Measurements from ENCODE around the gene STRIT1.

STRIT1 gene

DNA sequence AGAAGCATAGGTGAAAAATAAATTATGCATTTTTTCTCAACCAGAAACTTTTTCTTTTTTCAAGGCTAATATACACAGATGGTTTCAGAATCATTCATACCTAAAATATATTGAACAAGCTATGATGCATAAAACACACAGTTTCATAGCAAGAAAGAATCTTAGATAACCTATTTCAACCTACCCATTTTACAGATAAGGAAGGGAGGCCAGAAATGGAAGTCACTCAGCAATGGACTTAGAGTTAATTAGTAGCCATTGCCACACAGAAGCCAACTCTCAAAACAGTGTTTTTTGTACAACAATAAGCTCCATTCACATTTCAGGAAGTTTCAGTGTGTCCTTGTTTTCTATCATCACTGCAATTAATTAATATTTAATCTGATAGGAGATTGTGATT, 27.5 kb upstream of the STRIT1 start:
- no peak for ATAC-seq

DNA sequence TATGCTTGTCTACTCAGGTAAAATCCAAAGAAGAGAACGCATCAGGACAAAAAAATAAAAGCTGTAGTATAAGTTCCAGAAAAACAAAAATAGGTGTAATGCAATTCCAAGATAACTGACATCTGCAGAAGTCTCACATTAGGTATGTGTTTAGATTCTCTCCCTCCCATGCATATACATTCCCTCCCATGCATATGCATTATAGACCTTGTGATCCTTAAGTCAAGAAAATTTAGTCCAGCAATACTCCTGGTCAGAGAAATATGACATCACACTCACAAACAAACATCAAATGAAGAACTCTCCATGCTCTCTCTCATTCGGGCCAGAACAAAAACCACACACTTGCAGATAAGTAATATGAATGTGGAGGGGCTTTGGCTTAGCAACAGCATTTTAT, 25.3 kb upstream of the STRIT1 start:
- no peak for TF ChIP-seq SNAI2 (CRISPR knock-in tag; IDR thresholded peaks at IDR 0.05)
- TF ChIP-seq ISL1 (CRISPR knock-in tag; IDR thresholded peaks at IDR 0.05): no peak
- no peak for TF ChIP-seq RARB (CRISPR knock-in tag; IDR thresholded peaks at IDR 0.05)
- TF ChIP-seq PPARA (CRISPR knock-in tag; IDR thresholded peaks at IDR 0.05; ENCODE audit: borderline replicate concordance): no peak
- TF ChIP-seq ZFP3 (CRISPR knock-in tag; IDR thresholded peaks at IDR 0.05): no peak
- no peak for ATAC-seq

More for the DNA sequence above, 27.5 kb upstream of the STRIT1 start:
- TF ChIP-seq ZFP30 (CRISPR knock-in tag; IDR thresholded peaks at IDR 0.05): no peak

DNA sequence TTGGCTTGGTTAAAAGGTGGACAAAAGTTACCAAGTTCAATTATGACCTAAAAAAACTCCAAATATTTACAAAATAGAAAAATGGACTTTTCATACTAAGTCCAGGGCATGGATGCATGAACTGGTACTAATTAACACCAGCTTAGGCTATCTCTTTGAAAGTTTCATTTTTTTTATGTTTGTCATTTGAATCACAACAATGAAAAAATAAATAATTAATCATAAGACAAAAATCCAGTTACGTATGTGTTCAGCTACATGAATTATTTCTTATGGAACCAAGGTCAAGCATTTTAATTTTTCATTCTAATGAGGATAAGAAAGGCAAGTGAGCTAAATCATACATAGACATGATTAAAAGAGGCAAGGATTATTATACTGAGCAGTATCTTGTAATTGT, 23.7 kb upstream of the STRIT1 start:
- TF ChIP-seq ARNTL (CRISPR knock-in tag; IDR thresholded peaks at IDR 0.05; ENCODE audit: borderline replicate concordance, low read depth): no peak
- TF ChIP-seq ZFP30 (CRISPR knock-in tag; IDR thresholded peaks at IDR 0.05): no peak
- no peak for TF ChIP-seq ZNF565 (CRISPR knock-in tag; conservative IDR thresholded peaks at IDR 0.05; ENCODE audit: low read depth)
- TF ChIP-seq, protein P1, sequence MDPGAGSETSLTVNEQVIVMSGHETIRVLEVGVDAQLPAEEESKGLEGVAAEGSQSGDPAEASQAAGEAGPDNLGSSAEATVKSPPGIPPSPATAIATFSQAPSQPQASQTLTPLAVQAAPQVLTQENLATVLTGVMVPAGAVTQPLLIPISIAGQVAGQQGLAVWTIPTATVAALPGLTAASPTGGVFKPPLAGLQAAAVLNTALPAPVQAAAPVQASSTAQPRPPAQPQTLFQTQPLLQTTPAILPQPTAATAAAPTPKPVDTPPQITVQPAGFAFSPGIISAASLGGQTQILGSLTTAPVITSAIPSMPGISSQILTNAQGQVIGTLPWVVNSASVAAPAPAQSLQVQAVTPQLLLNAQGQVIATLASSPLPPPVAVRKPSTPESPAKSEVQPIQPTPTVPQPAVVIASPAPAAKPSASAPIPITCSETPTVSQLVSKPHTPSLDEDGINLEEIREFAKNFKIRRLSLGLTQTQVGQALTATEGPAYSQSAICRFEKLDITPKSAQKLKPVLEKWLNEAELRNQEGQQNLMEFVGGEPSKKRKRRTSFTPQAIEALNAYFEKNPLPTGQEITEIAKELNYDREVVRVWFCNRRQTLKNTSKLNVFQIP (CRISPR knock-in tag; IDR thresholded peaks at IDR 0.05; ENCODE audit: borderline replicate concordance, low read depth): no peak
- TF ChIP-seq TOX (CRISPR knock-in tag; IDR thresholded peaks at IDR 0.05; ENCODE audit: borderline replicate concordance): no peak
- TF ChIP-seq TCF4 (CRISPR knock-in tag; IDR thresholded peaks at IDR 0.05; ENCODE audit: borderline replicate concordance): no peak
- TF ChIP-seq ZC3H10 (CRISPR knock-in tag; IDR thresholded peaks at IDR 0.05): no peak
- no peak for TF ChIP-seq BACH2 (CRISPR knock-in tag; IDR thresholded peaks at IDR 0.05; ENCODE audit: borderline replicate concordance)
- no peak for TF ChIP-seq ZNF8 (CRISPR knock-in tag; IDR thresholded peaks at IDR 0.05)
- no peak for ATAC-seq

DNA sequence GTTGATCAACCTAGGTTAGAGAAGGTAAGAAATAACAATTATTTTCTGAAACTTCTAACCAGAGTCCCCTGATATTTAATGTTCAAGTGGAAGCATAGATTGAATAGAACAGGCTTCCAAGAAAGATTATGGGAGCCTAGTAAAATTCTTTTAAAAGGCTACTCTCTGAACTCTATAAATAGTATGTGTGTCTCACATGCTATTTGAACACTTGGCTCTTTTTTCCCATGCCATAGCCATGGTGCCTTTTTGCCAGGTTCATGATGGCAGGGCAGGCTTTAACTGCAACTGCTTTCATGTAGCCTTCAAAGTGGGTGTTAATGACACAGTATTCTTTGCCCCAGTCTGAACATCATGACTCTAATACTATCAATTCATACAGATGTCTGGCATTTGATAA, 22.9 kb upstream of the STRIT1 start:
- ATAC-seq: no peak
- no peak for TF ChIP-seq ZFP3 (CRISPR knock-in tag; IDR thresholded peaks at IDR 0.05)
- TF ChIP-seq BACH2 (CRISPR knock-in tag; IDR thresholded peaks at IDR 0.05; ENCODE audit: borderline replicate concordance): no peak
- TF ChIP-seq, protein P2, sequence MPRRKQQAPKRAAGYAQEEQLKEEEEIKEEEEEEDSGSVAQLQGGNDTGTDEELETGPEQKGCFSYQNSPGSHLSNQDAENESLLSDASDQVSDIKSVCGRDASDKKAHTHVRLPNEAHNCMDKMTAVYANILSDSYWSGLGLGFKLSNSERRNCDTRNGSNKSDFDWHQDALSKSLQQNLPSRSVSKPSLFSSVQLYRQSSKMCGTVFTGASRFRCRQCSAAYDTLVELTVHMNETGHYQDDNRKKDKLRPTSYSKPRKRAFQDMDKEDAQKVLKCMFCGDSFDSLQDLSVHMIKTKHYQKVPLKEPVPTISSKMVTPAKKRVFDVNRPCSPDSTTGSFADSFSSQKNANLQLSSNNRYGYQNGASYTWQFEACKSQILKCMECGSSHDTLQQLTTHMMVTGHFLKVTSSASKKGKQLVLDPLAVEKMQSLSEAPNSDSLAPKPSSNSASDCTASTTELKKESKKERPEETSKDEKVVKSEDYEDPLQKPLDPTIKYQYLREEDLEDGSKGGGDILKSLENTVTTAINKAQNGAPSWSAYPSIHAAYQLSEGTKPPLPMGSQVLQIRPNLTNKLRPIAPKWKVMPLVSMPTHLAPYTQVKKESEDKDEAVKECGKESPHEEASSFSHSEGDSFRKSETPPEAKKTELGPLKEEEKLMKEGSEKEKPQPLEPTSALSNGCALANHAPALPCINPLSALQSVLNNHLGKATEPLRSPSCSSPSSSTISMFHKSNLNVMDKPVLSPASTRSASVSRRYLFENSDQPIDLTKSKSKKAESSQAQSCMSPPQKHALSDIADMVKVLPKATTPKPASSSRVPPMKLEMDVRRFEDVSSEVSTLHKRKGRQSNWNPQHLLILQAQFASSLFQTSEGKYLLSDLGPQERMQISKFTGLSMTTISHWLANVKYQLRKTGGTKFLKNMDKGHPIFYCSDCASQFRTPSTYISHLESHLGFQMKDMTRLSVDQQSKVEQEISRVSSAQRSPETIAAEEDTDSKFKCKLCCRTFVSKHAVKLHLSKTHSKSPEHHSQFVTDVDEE (CRISPR knock-in tag; IDR thresholded peaks at IDR 0.05): no peak
- TF ChIP-seq OSR1 (CRISPR knock-in tag; IDR thresholded peaks at IDR 0.05): no peak
- TF ChIP-seq ZNF8 (CRISPR knock-in tag; IDR thresholded peaks at IDR 0.05): no peak
- TF ChIP-seq, protein P3, sequence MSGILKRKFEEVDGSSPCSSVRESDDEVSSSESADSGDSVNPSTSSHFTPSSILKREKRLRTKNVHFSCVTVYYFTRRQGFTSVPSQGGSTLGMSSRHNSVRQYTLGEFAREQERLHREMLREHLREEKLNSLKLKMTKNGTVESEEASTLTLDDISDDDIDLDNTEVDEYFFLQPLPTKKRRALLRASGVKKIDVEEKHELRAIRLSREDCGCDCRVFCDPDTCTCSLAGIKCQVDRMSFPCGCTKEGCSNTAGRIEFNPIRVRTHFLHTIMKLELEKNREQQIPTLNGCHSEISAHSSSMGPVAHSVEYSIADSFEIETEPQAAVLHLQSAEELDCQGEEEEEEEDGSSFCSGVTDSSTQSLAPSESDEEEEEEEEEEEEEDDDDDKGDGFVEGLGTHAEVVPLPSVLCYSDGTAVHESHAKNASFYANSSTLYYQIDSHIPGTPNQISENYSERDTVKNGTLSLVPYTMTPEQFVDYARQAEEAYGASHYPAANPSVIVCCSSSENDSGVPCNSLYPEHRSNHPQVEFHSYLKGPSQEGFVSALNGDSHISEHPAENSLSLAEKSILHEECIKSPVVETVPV (CRISPR knock-in tag; IDR thresholded peaks at IDR 0.05): no peak
- no peak for TF ChIP-seq TOX (CRISPR knock-in tag; IDR thresholded peaks at IDR 0.05; ENCODE audit: borderline replicate concordance)
- TF ChIP-seq, protein P4, sequence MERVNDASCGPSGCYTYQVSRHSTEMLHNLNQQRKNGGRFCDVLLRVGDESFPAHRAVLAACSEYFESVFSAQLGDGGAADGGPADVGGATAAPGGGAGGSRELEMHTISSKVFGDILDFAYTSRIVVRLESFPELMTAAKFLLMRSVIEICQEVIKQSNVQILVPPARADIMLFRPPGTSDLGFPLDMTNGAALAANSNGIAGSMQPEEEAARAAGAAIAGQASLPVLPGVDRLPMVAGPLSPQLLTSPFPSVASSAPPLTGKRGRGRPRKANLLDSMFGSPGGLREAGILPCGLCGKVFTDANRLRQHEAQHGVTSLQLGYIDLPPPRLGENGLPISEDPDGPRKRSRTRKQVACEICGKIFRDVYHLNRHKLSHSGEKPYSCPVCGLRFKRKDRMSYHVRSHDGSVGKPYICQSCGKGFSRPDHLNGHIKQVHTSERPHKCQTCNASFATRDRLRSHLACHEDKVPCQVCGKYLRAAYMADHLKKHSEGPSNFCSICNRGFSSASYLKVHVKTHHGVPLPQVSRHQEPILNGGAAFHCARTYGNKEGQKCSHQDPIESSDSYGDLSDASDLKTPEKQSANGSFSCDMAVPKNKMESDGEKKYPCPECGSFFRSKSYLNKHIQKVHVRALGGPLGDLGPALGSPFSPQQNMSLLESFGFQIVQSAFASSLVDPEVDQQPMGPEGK (CRISPR knock-in tag; IDR thresholded peaks at IDR 0.05; ENCODE audit: borderline replicate concordance): no peak
- no peak for TF ChIP-seq RARB (CRISPR knock-in tag; IDR thresholded peaks at IDR 0.05)
- no peak for TF ChIP-seq CSDC2 (CRISPR knock-in tag; IDR thresholded peaks at IDR 0.05)
- TF ChIP-seq ZNF565 (CRISPR knock-in tag; conservative IDR thresholded peaks at IDR 0.05; ENCODE audit: low read depth): no peak
- TF ChIP-seq GLIS3 (CRISPR knock-in tag; IDR thresholded peaks at IDR 0.05): no peak

DNA sequence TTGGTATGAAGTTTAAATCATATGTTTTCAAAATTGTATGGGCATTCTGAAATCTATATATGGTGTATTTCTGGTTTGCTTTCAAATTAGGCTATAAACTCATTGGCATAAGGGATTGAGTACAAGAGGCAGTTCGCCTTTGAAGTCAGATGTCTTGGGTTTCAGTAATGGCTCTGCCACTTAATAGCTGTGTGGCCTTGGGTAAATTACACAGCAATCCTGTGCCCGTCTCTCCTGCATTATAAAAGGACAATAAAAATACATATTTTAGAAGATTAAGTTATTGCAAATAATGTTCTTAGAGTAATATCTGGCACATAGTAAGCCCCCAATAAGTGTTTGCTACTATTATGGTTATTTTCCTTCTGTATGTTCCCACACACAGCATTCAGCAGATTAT, 20.4 kb upstream of the STRIT1 start:
- ATAC-seq: no peak
- no peak for TF ChIP-seq OSR1 (CRISPR knock-in tag; IDR thresholded peaks at IDR 0.05)
- no peak for TF ChIP-seq TOX (CRISPR knock-in tag; IDR thresholded peaks at IDR 0.05; ENCODE audit: borderline replicate concordance)
- no peak for TF ChIP-seq GLIS3 (CRISPR knock-in tag; IDR thresholded peaks at IDR 0.05)
- TF ChIP-seq, protein P2 (CRISPR knock-in tag; IDR thresholded peaks at IDR 0.05): no peak
- TF ChIP-seq ZNF565 (CRISPR knock-in tag; conservative IDR thresholded peaks at IDR 0.05; ENCODE audit: low read depth): no peak
- TF ChIP-seq, protein P1 (CRISPR knock-in tag; IDR thresholded peaks at IDR 0.05; ENCODE audit: borderline replicate concordance, low read depth): no peak
- TF ChIP-seq PPARA (CRISPR knock-in tag; IDR thresholded peaks at IDR 0.05; ENCODE audit: borderline replicate concordance): no peak
- no peak for TF ChIP-seq CSDC2 (CRISPR knock-in tag; IDR thresholded peaks at IDR 0.05)
